Fibroblast of skin of left quadriceps (primary cell): ENCODE results near the gene STAG1.
"Not testable (repeated sequence)": the region's sequence is repeated elsewhere in the genome, so short reads cannot be mapped to it uniquely, and the experiment has no call there.

Experiments used
- DNase-seq, 2 experiments: peaks; one replicate each; pipeline ENCODE4 v3.0.0-alpha.2; 2013; ENCODE audit warnings: low read depth in 2 of 2

STAG1 gene

GRCh38 chr3:136745916-136746315 is 6.3 kb downstream of the STAG1 start:
- DNase-seq: no peak

- DNase-seq: no peak
Observed at GRCh38 chr3:136741063-136741462, 11.1 kb downstream of the STAG1 start.

- DNase-seq: no peak
Observed at GRCh38 chr3:136740351-136740958, 11.7 kb downstream of the STAG1 start.

- DNase-seq: not testable (repeated sequence)
Observed at GRCh38 chr3:136736950-136737349, 15.2 kb downstream of the STAG1 start.

GRCh38 chr3:136735103-136735502 is 17.1 kb downstream of the STAG1 start:
- no peak for DNase-seq

- DNase-seq: no peak
Observed at GRCh38 chr3:136734382-136735070, 17.7 kb downstream of the STAG1 start.

- no peak for DNase-seq
Observed at GRCh38 chr3:136733317-136733833, 18.8 kb downstream of the STAG1 start.

- DNase-seq: no peak
Observed at GRCh38 chr3:136731274-136731884, 20.8 kb downstream of the STAG1 start.

GRCh38 chr3:136730595-136731273 is 21.4 kb downstream of the STAG1 start:
- DNase-seq: no peak

- DNase-seq: peak; percentile 45 to 49
Observed at GRCh38 chr3:136728918-136729317, 23.3 kb downstream of the STAG1 start.

GRCh38 chr3:136728473-136728872 is 23.7 kb downstream of the STAG1 start:
- DNase-seq: no peak

- DNase-seq: no peak
Observed at GRCh38 chr3:136725468-136725867, 26.7 kb downstream of the STAG1 start.

GRCh38 chr3:136722916-136723315 is 29.3 kb downstream of the STAG1 start:
- DNase-seq: not testable (repeated sequence)

- DNase-seq: not testable (repeated sequence)
Observed at GRCh38 chr3:136722399-136722798, 29.8 kb downstream of the STAG1 start.

- no peak for DNase-seq
Observed at GRCh38 chr3:136720091-136720490, 32.1 kb downstream of the STAG1 start.

- DNase-seq: no peak
Observed at GRCh38 chr3:136716629-136717028, 35.5 kb downstream of the STAG1 start.

- DNase-seq: no peak
Observed at GRCh38 chr3:136714020-136714419, 38.2 kb downstream of the STAG1 start.

- DNase-seq: no peak
Observed at GRCh38 chr3:136712941-136713340, 39.2 kb downstream of the STAG1 start.

GRCh38 chr3:136711888-136712287 is 40.3 kb downstream of the STAG1 start:
- DNase-seq: not testable (repeated sequence)

GRCh38 chr3:136711277-136711676 is 40.9 kb downstream of the STAG1 start:
- DNase-seq: no peak

GRCh38 chr3:136709775-136710174 is 42.4 kb downstream of the STAG1 start:
- DNase-seq: not testable (repeated sequence)

- no peak for DNase-seq
Observed at GRCh38 chr3:136708333-136708985, 43.7 kb downstream of the STAG1 start.
